ENCODE results near the gene PLGRKT. TPM values are rescaled to one million over a fixed set of nuclear protein-coding genes. Genes with fewer than 3 reads are reported as not detected.

PLGRKT gene
- total RNA-seq, 2 experiments from 2014 or later, result 10.4 to 26.1 TPM

- no TSS peak for BruUV-seq (replicated peaks)
- Histone ChIP-seq H3K9me3 (ENCODE audit: low read length) (no peaks in the 10 kb centered on the region), H4K20me1 (ENCODE audit: insufficient read depth, low read length) (no peaks in the 10 kb centered on the region), H3K4me2 (ENCODE audit: low read length) (no peak overlapping the region), H3K27ac (ENCODE audit: low read depth, low read length, poor library complexity, severe bottlenecking) (no peak overlapping the region), H3K9me2 (ENCODE audit: insufficient read depth, low read length) (no peaks in the 10 kb centered on the region), H3K36me3 (ENCODE audit: insufficient read depth, low read length) (no peaks in the 10 kb centered on the region), H3K4me3 (ENCODE audit: low read depth, low read length, poor library complexity, severe bottlenecking) (no peak overlapping the region), H2AFZ (ENCODE audit: low read length) (no peak overlapping the region), H3K4me1 (ENCODE audit: insufficient read depth, low read length, poor library complexity, severe bottlenecking) (no peaks in the 10 kb centered on the region), H3K79me2 (ENCODE audit: insufficient read depth, low read depth, low read length) (no peaks in the 10 kb centered on the region)
- POLR2A ChIA-PET, result interaction anchor here (1.0 to 1.1 kb wide), 2 partner anchors 28 to 29 kb away, joined by 3 to 4 read pairs; no protein-coding TSS in a partner anchor
- CTCF ChIA-PET (ENCODE audit: unreplicated experiment), result no interaction called here
- intact Hi-C loops (cut with micrococcal nuclease; ENCODE audit: unreplicated experiment), result no loop called here
- TF ChIP-seq EZH2phosphoT487 (IDR thresholded peaks at IDR 0.05; ENCODE audit: borderline replicate concordance, low read depth, low read length) (no peak), CTCF (conservative IDR thresholded peaks at IDR 0.05; ENCODE audit: low read length) (no peak)
- no peak for DNase-seq (ENCODE audit: low spot score)
Observed at GRCh38 chr9:5388026-5388819, 49.5 kb downstream of the PLGRKT start.

GRCh38 chr9:5384436-5384835, 53.3 kb downstream of the PLGRKT start:
- H4K20me1 ChIP-seq (ENCODE audit: insufficient read depth, low read length), result no peaks in the 10 kb centered on the region
- H3K4me1 ChIP-seq (ENCODE audit: insufficient read depth, low read length, poor library complexity, severe bottlenecking), result peaks cover 4% of the 10 kb centered on the region
- no TSS peak for BruUV-seq (replicated peaks)
- TF ChIP-seq EZH2phosphoT487 (IDR thresholded peaks at IDR 0.05; ENCODE audit: borderline replicate concordance, low read depth, low read length) (no peak), CTCF (conservative IDR thresholded peaks at IDR 0.05; ENCODE audit: low read length) (no peak)
- no peak overlapping the region for H3K27ac ChIP-seq (ENCODE audit: low read depth, low read length, poor library complexity, severe bottlenecking)
- POLR2A ChIA-PET, result interaction anchor here (0.7 kb wide), 1 partner anchor 23 kb away, joined by 3 read pairs; no protein-coding TSS in a partner anchor
- no peak overlapping the region for H2AFZ ChIP-seq (ENCODE audit: low read length)
- intact Hi-C loops (cut with micrococcal nuclease; ENCODE audit: unreplicated experiment), result no loop called here
- H3K79me2 ChIP-seq (ENCODE audit: insufficient read depth, low read depth, low read length), result no peaks in the 10 kb centered on the region
- H3K9me2 ChIP-seq (ENCODE audit: insufficient read depth, low read length), result no peaks in the 10 kb centered on the region
- no peaks in the 10 kb centered on the region for H3K9me3 ChIP-seq (ENCODE audit: low read length)
- H3K36me3 ChIP-seq (ENCODE audit: insufficient read depth, low read length), result no peaks in the 10 kb centered on the region
- DNase-seq (ENCODE audit: low spot score), result no peak
- no peak overlapping the region for H3K4me3 ChIP-seq (ENCODE audit: low read depth, low read length, poor library complexity, severe bottlenecking)
- H3K4me2 ChIP-seq (ENCODE audit: low read length), result no peak overlapping the region
- CTCF ChIA-PET (ENCODE audit: unreplicated experiment), result no interaction called here

- no peak for TF ChIP-seq CTCF (conservative IDR thresholded peaks at IDR 0.05; ENCODE audit: low read length)
- no peak for TF ChIP-seq EZH2phosphoT487 (IDR thresholded peaks at IDR 0.05; ENCODE audit: borderline replicate concordance, low read depth, low read length)
Observed at GRCh38 chr9:5382479-5382878, 55.2 kb downstream of the PLGRKT start.

More at GRCh38 chr9:5382479-5382878, 55.2 kb downstream of the PLGRKT start:
- Histone ChIP-seq H3K9me3 (ENCODE audit: low read length) (no peaks in the 10 kb centered on the region), H3K4me2 (ENCODE audit: low read length) (no peak overlapping the region), H3K4me1 (ENCODE audit: insufficient read depth, low read length, poor library complexity, severe bottlenecking) (peaks cover 4% of the 10 kb centered on the region), H3K9me2 (ENCODE audit: insufficient read depth, low read length) (no peaks in the 10 kb centered on the region), H4K20me1 (ENCODE audit: insufficient read depth, low read length) (no peaks in the 10 kb centered on the region), H3K4me3 (ENCODE audit: low read depth, low read length, poor library complexity, severe bottlenecking) (no peak overlapping the region), H3K79me2 (ENCODE audit: insufficient read depth, low read depth, low read length) (no peaks in the 10 kb centered on the region), H2AFZ (ENCODE audit: low read length) (no peak overlapping the region), H3K36me3 (ENCODE audit: insufficient read depth, low read length) (no peaks in the 10 kb centered on the region), H3K27ac (ENCODE audit: low read depth, low read length, poor library complexity, severe bottlenecking) (no peak overlapping the region)
- CTCF ChIA-PET (ENCODE audit: unreplicated experiment), result no interaction called here
- POLR2A ChIA-PET, result no interaction called here
- no peak for DNase-seq (ENCODE audit: low spot score)
- intact Hi-C loops (cut with micrococcal nuclease; ENCODE audit: unreplicated experiment), result no loop called here
- no TSS peak for BruUV-seq (replicated peaks)
